IPS-15b (cell line): ENCODE results near the gene NOTUM.
"Not testable (repeated sequence)": the region's sequence is repeated elsewhere in the genome, so short reads cannot be mapped to it uniquely, and the experiment has no call there.

Source experiments
- H3K27me3 ChIP-seq: one replicate; pipeline ENCODE4 v1.6.1; 2013; ENCODE audit warnings: low read length; ENCODE audit not compliant: control insufficient read depth, insufficient read depth
- H3K36me3 ChIP-seq: one replicate; pipeline ENCODE4 v1.6.1; 2013; ENCODE audit warnings: low read length; ENCODE audit not compliant: control insufficient read depth, insufficient read depth
- H3K4me1 ChIP-seq: one replicate; pipeline ENCODE4 v1.6.1; 2013; ENCODE audit warnings: mild to moderate bottlenecking, low read length; ENCODE audit not compliant: control insufficient read depth, insufficient read depth
- H3K4me3 ChIP-seq: one replicate; pipeline ENCODE4 v1.5.1; 2013; ENCODE audit warnings: low read depth, low read length
- H3K9ac ChIP-seq: one replicate; pipeline ENCODE4 v1.6.1; 2013; ENCODE audit warnings: low read depth, mild to moderate bottlenecking, low read length
- H3K9me3 ChIP-seq: one replicate; pipeline ENCODE4 v1.6.1; 2013; ENCODE audit warnings: mild to moderate bottlenecking, low read length; ENCODE audit not compliant: control insufficient read depth, insufficient read depth

The NOTUM gene

GRCh38 chr17:81956607-81957589 is 4.1 kb downstream of the NOTUM start:
- H3K4me1 ChIP-seq, result no peaks in the 10 kb centered on the region
- H3K36me3 ChIP-seq, result no peaks in the 10 kb centered on the region
- H3K9ac ChIP-seq, result no peak overlapping the region
- H3K27me3 ChIP-seq, result peaks cover 30% of the 10 kb centered on the region
- H3K9me3 ChIP-seq, result no peaks in the 10 kb centered on the region
- H3K4me3 ChIP-seq, result no peak overlapping the region

- peaks cover 28% of the 10 kb centered on the region for H3K27me3 ChIP-seq
- H3K4me1 ChIP-seq, result no peaks in the 10 kb centered on the region
- no peak overlapping the region for H3K9ac ChIP-seq
Observed at GRCh38 chr17:81955756-81956544, 5.0 kb downstream of the NOTUM start.

GRCh38 chr17:81955058-81955681 is 5.8 kb downstream of the NOTUM start:
- Histone ChIP-seq H3K9me3 (no peaks in the 10 kb centered on the region), H3K4me1 (no peaks in the 10 kb centered on the region), H3K9ac (no peak overlapping the region), H3K4me3 (no peak overlapping the region), H3K36me3 (no peaks in the 10 kb centered on the region), H3K27me3 (peaks cover 23% of the 10 kb centered on the region)

More at GRCh38 chr17:81955756-81956544, 5.0 kb downstream of the NOTUM start:
- Histone ChIP-seq H3K36me3 (no peaks in the 10 kb centered on the region), H3K9me3 (no peaks in the 10 kb centered on the region), H3K4me3 (no peak overlapping the region)

- no peak overlapping the region for H3K9ac ChIP-seq
- no peaks in the 10 kb centered on the region for H3K4me1 ChIP-seq
Observed at GRCh38 chr17:81954131-81955057, 6.6 kb downstream of the NOTUM start.

GRCh38 chr17:81953443-81953842 is 7.5 kb downstream of the NOTUM start:
- not testable (repeated sequence) for H3K9ac ChIP-seq, H3K36me3 ChIP-seq, H3K9me3 ChIP-seq, H3K4me1 ChIP-seq, H3K4me3 ChIP-seq
- H3K27me3 ChIP-seq, result peaks cover 12% of the 10 kb centered on the region

More at GRCh38 chr17:81954131-81955057, 6.6 kb downstream of the NOTUM start:
- no peaks in the 10 kb centered on the region for H3K36me3 ChIP-seq
- H3K9me3 ChIP-seq, result no peaks in the 10 kb centered on the region
- peaks cover 20% of the 10 kb centered on the region for H3K27me3 ChIP-seq
- H3K4me3 ChIP-seq, result no peak overlapping the region

- Histone ChIP-seq H3K9ac (no peak overlapping the region), H3K4me1 (no peaks in the 10 kb centered on the region), H3K27me3 (peaks cover 6% of the 10 kb centered on the region), H3K4me3 (no peak overlapping the region), H3K9me3 (no peaks in the 10 kb centered on the region), H3K36me3 (no peaks in the 10 kb centered on the region)
Observed at GRCh38 chr17:81952792-81953228, 8.2 kb downstream of the NOTUM start.

GRCh38 chr17:81951785-81952684 is 9.0 kb downstream of the NOTUM start:
- H3K9ac ChIP-seq, result no peak overlapping the region
- H3K4me1 ChIP-seq, result no peaks in the 10 kb centered on the region
- H3K9me3 ChIP-seq, result no peaks in the 10 kb centered on the region
- H3K4me3 ChIP-seq, result no peak overlapping the region
- H3K27me3 ChIP-seq, result peaks cover under 1% of the 10 kb centered on the region
- H3K36me3 ChIP-seq, result no peaks in the 10 kb centered on the region

GRCh38 chr17:81950501-81950900 is 10.5 kb downstream of the NOTUM start:
- Histone ChIP-seq H3K9me3 (no peaks in the 10 kb centered on the region), H3K9ac (no peak overlapping the region), H3K36me3 (no peaks in the 10 kb centered on the region)

GRCh38 chr17:81948635-81949378 is 12.2 kb downstream of the NOTUM start:
- Histone ChIP-seq H3K4me1 (no peaks in the 10 kb centered on the region), H3K27me3 (no peaks in the 10 kb centered on the region), H3K9ac (no peak overlapping the region), H3K36me3 (no peaks in the 10 kb centered on the region), H3K4me3 (no peak overlapping the region), H3K9me3 (no peaks in the 10 kb centered on the region)

More at GRCh38 chr17:81950501-81950900, 10.5 kb downstream of the NOTUM start:
- Histone ChIP-seq H3K4me3 (no peak overlapping the region), H3K27me3 (no peaks in the 10 kb centered on the region), H3K4me1 (no peaks in the 10 kb centered on the region)

- no peaks in the 10 kb centered on the region for H3K36me3 ChIP-seq
- no peaks in the 10 kb centered on the region for H3K27me3 ChIP-seq
- no peak within 1 kb of the TSS for H3K4me3 ChIP-seq
- H3K4me1 ChIP-seq, result no peaks in the 10 kb centered on the region
- H3K9me3 ChIP-seq, result no peaks in the 10 kb centered on the region
- no peak within 1 kb of the TSS for H3K9ac ChIP-seq
Observed at GRCh38 chr17:81947189-81947588, 13.8 kb downstream of the NOTUM start, which contains the start of gene MYADML2. Gene MYADML2 (minus strand): TSS chr17:81947233. CDS start chr17:81941741, 5,492 bp downstream.
